GM12872 (cell line): ENCODE measurements around the gene DMRT1.

Experiments
- TF ChIP-seq, protein P1 (sequence below): IDR thresholded peaks from 3 replicates; pipeline ENCODE4 v1.5.1; 2011; ENCODE audit warnings: low read depth, mild to moderate bottlenecking, low read length, moderate library complexity; ENCODE audit not compliant: insufficient read depth

Gene DMRT1

DNA sequence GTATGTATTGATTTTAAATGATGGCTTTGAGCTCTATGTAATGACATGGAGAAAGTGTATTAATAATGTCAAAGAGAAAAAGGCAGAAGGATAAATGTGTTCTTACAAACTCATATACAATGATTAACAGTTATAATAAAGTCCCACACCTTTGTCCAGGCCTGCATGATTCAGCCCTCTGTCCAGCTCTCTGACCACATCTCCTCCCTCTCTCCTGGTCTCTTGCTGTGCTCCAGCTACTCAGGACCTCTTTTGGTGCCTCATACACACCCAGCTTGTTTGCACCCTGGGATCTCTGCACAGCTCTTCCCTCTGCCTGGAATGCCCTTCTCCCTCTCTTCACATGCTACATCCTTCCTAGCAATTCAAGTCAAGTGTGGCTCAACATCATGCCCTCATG is 37.5 kb upstream of the DMRT1 start:
- TF ChIP-seq, protein P1, sequence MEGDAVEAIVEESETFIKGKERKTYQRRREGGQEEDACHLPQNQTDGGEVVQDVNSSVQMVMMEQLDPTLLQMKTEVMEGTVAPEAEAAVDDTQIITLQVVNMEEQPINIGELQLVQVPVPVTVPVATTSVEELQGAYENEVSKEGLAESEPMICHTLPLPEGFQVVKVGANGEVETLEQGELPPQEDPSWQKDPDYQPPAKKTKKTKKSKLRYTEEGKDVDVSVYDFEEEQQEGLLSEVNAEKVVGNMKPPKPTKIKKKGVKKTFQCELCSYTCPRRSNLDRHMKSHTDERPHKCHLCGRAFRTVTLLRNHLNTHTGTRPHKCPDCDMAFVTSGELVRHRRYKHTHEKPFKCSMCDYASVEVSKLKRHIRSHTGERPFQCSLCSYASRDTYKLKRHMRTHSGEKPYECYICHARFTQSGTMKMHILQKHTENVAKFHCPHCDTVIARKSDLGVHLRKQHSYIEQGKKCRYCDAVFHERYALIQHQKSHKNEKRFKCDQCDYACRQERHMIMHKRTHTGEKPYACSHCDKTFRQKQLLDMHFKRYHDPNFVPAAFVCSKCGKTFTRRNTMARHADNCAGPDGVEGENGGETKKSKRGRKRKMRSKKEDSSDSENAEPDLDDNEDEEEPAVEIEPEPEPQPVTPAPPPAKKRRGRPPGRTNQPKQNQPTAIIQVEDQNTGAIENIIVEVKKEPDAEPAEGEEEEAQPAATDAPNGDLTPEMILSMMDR: no peak

DNA sequence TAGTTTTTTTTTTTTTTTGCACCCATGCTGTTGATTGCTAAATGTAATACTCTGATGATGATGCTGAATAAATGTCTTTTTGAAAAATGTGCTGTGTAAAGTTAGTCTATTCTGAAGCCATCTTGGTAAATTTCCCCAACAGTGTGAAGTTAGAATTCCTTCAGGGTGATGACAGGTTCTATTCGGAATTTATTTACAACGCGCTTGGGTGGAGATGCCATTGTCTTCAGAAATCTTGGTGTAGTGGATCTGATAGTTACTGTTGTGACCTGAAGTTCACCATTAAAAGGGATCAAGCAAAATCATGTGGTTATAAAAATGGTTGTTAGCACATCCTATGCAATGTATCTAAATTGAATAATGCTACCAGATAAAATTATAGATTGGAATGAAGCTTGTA is 36.3 kb upstream of the DMRT1 start:
- TF ChIP-seq, protein P1: no peak

DNA sequence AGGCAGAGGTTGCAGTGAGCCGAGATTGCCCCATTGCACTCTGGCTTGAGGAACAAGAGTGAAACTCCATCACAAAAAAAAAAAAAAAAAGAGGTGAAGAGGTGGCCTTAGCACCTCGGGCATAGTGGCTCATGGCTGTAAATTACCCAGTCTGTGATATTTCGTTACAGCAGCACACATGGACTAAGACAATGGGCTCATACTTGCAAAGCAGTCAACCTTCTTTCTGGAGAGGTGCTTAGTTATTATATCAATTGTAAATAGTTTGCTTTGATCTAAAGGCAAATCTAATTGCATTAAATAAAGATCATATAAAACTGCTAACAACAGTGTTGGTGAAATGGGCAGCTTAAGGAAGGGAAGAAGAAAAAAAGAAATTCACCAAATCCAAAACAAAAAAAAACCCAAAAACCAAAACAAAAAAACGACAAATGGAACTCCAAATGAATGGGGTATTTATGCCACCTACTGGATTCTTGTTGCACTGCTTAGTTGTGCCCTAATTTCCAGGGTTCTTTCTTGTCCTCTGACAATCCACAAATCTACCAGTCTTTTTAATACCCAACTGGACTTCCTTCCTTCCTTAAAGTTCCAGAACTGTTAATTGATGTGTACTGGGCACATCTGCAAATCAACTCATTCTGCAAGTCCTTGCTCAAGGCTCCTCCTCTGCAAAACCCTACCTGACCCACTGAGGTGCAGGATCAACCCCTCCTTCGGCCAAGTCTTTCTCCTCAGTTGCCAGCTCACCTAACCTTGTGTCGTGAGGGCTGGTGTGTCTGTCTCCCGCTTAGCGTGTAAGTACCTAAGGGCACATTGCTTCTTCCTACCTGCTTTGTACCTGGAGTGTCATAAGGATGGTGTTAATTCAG is 35.0 kb upstream of the DMRT1 start:
- TF ChIP-seq, protein P1: peak; percentile 72

DNA sequence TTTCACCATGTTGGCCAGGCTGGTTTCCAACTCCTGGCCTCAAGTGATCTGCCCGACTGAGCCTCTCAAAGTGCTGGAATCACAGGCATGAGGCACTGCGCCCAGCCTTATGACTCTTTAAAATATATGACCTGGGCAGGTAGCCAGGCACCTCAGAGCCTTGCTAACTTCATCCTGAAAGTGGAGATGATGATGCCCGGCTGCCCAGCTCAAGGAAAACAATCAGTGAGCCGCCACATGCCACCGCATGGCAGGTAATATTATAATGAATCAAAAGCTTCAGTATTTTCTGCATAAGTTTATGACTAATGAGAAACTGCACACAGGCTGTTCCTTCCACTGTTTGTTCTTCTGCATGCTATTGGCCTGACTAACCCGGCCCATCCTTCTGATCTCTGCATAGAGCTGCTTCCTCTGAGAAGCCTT is 30.4 kb upstream of the DMRT1 start:
- TF ChIP-seq, protein P1: no peak

DNA sequence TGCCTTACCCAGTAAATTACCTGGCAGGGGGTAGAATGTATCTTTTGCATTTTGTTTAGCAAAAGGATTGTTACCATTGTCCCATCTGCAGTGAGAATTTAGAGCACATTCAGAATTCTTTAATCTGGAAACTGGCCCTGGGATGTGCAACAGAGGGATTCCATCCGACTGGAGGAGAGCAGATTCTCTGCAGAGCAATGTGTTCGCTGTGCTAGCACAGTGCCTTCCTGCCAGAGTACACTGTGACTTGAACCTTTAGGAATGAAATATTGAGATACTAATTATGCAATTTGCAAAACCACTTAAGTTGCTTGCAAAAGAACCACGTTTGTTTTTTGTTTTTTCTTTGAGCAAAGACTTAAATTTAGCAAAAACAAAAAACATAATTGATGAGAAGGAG is 22.5 kb upstream of the DMRT1 start:
- TF ChIP-seq, protein P1: no peak

DNA sequence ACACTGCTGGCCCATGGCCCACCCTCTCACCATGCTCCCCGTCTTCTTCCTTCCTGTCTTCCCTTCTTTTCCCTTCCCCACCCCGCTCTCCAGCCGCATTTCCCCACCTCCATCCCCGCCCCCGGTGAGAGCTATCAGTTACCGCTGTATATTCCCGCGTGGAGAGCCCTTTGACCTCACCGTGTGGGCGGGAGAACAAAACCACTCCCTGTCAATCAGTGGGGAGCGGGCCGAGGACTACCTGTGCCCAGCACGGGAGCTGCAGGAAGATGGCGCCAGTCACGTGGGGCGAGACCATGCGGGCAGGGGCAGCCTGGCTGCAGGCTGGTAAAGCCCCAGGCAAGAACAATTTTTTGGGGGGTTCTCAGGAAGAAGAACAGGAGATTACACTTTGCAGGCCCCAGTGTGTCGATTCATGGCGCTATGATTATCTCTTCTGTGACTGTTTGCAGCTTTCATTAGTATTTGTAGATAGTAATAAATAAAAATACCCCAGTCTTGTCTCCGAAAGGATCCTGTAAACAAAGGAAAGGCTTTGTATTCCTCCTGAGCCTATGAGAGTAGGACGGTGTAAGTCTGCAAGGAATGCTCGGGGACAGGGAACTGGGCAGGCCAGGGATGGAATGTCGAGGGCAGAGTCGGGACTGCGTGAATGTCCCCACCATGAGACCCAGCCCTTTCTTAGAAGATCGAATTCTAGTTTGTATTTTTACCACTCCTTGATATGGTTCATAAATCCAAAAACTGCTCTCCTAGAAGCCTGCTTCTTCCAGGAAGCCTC is 14.8 kb upstream of the DMRT1 start:
- TF ChIP-seq, protein P1: no peak

DNA sequence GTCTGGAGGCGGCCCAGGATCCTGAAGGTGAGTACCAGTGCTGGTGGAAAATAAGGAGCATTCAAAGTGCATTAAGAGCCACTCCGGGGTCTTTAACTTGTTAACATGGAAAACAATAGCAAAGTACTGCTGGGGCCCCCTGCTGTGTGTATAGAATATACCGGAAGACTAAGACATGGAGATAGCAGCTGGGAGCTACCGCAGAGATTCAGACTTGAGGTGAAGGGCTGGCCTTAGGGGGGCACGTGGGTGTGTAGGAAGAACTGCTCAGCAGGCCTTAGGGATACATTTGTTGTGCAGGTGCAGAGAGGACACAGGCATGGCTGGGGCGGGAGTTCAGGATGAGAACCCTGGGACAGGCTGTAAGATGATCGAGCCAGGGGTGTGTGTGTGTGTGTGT is 1.2 kb upstream of the DMRT1 start:
- TF ChIP-seq, protein P1: no peak
